Measurements from ENCODE around the gene BLACAT1.

BLACAT1 gene

DNA sequence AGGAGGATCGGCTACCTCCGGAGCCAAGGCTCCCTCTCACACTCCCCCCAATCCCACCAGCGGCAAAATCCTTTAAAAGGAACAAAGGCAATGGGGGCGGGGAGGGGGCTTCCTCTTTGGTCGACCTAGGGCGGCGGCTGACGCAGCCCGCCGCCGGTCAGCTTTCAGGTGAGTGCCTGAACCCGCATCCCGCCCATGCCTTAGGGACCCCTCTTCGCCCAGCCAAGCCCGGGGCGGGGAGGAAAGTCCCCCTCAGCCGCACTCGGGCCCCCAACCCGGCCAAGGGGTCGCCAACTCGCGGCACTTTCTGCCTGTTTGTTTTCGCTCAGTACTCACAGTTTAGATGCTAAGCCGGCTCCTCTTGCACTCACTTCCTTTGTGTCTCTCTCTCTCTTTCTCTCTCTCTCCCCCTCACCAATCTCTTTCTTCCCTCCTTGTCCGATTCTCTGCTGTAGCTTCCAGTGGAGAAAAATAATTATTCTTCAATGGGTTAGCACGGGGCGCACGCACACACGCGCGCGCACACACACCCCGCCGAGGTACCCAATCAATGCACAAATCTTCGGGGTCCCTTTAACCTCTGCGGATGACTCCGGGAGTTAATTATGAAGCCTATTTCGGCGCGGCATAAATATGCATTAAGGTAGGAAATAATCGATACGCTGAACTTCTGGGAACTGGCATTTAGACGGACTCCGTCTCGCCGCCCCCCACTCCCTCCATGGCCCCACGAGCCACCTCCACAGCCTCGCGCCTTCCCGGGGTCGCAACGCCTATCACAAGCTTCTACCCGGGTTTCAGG, at the start of gene BLACAT1:
BLACAT1 (minus strand) TSS at position 465 of the 802 bp plus-strand sequence.
- no peak within 1 kb of the TSS for H3K4me3 ChIP-seq (ENCODE audit: low read depth, low read length)
- TF ChIP-seq, protein P1, sequence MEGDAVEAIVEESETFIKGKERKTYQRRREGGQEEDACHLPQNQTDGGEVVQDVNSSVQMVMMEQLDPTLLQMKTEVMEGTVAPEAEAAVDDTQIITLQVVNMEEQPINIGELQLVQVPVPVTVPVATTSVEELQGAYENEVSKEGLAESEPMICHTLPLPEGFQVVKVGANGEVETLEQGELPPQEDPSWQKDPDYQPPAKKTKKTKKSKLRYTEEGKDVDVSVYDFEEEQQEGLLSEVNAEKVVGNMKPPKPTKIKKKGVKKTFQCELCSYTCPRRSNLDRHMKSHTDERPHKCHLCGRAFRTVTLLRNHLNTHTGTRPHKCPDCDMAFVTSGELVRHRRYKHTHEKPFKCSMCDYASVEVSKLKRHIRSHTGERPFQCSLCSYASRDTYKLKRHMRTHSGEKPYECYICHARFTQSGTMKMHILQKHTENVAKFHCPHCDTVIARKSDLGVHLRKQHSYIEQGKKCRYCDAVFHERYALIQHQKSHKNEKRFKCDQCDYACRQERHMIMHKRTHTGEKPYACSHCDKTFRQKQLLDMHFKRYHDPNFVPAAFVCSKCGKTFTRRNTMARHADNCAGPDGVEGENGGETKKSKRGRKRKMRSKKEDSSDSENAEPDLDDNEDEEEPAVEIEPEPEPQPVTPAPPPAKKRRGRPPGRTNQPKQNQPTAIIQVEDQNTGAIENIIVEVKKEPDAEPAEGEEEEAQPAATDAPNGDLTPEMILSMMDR (IDR thresholded peaks at IDR 0.05; ENCODE audit: insufficient read depth, low read depth, low read length, missing control alignments) = no peak
- DNase-seq (ENCODE audit: low read depth) = no peak

DNA sequence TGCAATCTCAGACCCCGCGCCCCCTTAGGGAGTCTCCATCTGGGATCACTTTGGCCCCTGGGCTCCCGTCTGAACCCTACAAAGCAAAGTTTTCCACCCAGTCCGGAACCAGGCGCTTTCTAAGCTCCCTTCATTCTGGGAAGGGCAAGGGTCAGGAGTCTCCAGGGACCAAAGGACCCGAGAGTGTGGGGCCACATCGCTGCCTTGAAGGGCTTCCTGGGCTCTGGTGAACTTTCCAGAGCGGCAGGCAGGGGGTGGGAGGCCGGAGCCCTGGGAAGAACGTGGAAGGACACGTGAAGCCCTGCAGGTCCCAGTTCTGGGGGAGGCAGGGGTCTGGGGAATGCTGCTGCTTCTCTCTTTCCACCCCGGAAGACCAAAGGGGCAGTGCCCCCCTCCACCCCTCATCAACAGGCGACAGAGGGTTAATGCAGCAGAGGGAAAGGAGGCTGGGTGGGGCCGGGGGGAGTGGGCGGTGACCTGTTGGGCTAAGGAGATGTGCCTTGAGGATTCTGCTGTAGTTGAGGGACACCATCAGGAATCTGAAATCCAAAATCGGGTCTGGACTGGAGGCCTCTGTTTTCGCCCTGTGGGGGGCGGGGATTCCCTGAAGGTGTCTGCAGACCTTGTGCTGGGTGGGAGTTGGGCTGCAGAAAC, 49.4 kb upstream of the BLACAT1 start:
- H3K4me3 ChIP-seq (ENCODE audit: low read depth, low read length) = peak overlapping the region; percentile 43
- DNase-seq (ENCODE audit: low read depth) = no peak
- TF ChIP-seq, protein P1 (IDR thresholded peaks at IDR 0.05; ENCODE audit: insufficient read depth, low read depth, low read length, missing control alignments) = no peak

GRCh38 chr1:205504311-205505075, 48.6 kb upstream of the BLACAT1 start, which contains the start of gene CDK18:
TSS of gene CDK18 (plus strand) at chr1:205504669. CDS start at chr1:205523168, 18,499 bp downstream.
- peak; percentile 23 for DNase-seq (ENCODE audit: low read depth)
- TF ChIP-seq, protein P1 (IDR thresholded peaks at IDR 0.05; ENCODE audit: insufficient read depth, low read depth, low read length, missing control alignments) = no peak
- H3K4me3 ChIP-seq (ENCODE audit: low read depth, low read length) = peak within 1 kb of the TSS; percentile 43

GRCh38 chr1:205502992-205503391, 47.1 kb upstream of the BLACAT1 start:
- no peak overlapping the region for H3K4me3 ChIP-seq (ENCODE audit: low read depth, low read length)
- TF ChIP-seq, protein P1 (IDR thresholded peaks at IDR 0.05; ENCODE audit: insufficient read depth, low read depth, low read length, missing control alignments) = no peak
- no peak for DNase-seq (ENCODE audit: low read depth)

DNA sequence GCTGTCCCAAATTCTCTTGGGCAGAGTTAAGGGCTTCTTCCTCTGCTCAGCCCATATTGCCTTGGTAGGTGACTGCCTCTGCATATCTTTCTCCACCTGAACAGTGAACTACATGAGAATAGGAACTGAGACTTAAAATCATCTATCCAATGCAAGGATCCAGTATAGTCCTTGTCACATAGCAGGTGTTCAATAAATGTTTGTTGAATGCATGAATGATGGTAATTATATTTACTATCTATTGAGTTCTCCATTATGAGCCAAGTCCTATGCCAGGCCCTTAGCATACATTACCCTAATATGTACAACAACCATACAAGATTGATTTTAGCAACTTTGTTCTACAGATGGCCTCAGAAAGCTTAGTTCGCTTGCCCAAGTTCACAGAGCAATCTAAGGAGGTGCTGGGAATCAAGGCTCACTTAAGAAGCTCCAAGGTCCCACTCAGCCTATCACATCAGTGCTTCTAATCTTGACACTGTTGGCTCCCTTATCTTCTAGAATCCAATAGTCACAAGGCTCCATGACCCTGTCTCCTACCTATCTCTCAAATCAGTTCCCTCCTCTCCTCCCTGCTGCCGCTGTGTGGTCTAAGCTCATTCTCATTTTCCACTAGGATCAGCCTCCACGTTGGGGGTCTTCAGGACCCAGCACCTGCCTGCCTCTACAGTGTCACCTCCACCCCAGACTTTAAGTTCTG, 46.4 kb upstream of the BLACAT1 start:
- no peak overlapping the region for H3K4me3 ChIP-seq (ENCODE audit: low read depth, low read length)
- no peak for DNase-seq (ENCODE audit: low read depth)
- TF ChIP-seq, protein P1 (IDR thresholded peaks at IDR 0.05; ENCODE audit: insufficient read depth, low read depth, low read length, missing control alignments) = no peak
